Prostate gland (tissue), 2 donors: ENCODE data around the gene MXD3. TPM values are rescaled to one million over a fixed set of nuclear protein-coding genes. Genes with fewer than 3 reads are reported as not detected.

Source experiments
- DNase-seq: peaks from one replicate; pipeline ENCODE4 v3.0.0-alpha.2; 2019; ENCODE audit warnings: low spot score
- H3K27ac ChIP-seq, 2 donors: fragments of 200-600 bp; sonication (generic); 2 replicates each; pipeline ENCODE4 v1.5.1; 2017 to 2019
- H3K27me3 ChIP-seq: fragments of 200-600 bp; sonication (generic); replicated peaks from 2 replicates; pipeline ENCODE4 v1.5.1; 2019; ENCODE audit not compliant: insufficient read depth
- H3K36me3 ChIP-seq, 2 donors: fragments of 200-600 bp; sonication (generic); 1 replicate in 1 of 2; 2 replicates in 1 of 2; pipeline versions ENCODE4 v1.5.1 to v1.8.1; 2017 to 2019
- H3K4me1 ChIP-seq: fragments of 200-600 bp; sonication (generic); replicated peaks from 2 replicates; pipeline ENCODE4 v1.5.1; 2019
- H3K4me3 ChIP-seq, 2 donors: fragments of 200-600 bp; sonication (generic); 2 replicates each; pipeline ENCODE4 v1.5.1; 2017 to 2019
- H3K9me3 ChIP-seq: fragments of 200-600 bp; sonication (generic); 2 replicates; pipeline ENCODE4 v1.5.1; 2017
- POLR2A ChIP-seq: fragments of 450-650 bp; IDR thresholded peaks from one replicate; pipeline ENCODE4 v1.6.1; 2016; ENCODE audit warnings: antibody characterized with exemption, mild to moderate bottlenecking
- POLR2AphosphoS5 ChIP-seq: sonication (generic); formaldehyde crosslinking; IDR thresholded peaks from one replicate; pipeline ENCODE4 v1.6.1; 2017; ENCODE audit warnings: antibody characterized with exemption
- WGBS: methylation state at CpG from one replicate; pipeline ENCODE4 v1.1.5; 2018; 5-methylcytosine and 5-hydroxymethylcytosine counted together
- intact Hi-C: fragments of 100-400 bp; cut with DNase I; formaldehyde crosslinking; loops from one replicate; pipeline ENCODE4 v1.14.2; 2022
- total RNA-seq, 2 donors: library from RNA; depleted of rRNA; stranded (reverse); fragments of >200 nt; gene quantifications; one replicate each; pipeline ENCODE4 v1.1.0, GENCODE V29; 2016
- TF ChIP-seq, protein P1 (sequence below), 4 experiments: fragments of 200-600 bp in 2 of 4; fragments of 450-650 bp in 2 of 4; sonication (generic) in 2 of 4; IDR thresholded peaks; 1 replicate in 3 of 4; 2 replicates in 1 of 4; pipeline ENCODE4 v1.5.1; 2016 to 2019; ENCODE audit warnings: antibody characterized with exemption in 4 of 4, mild to moderate bottlenecking in 2 of 4, moderate library complexity in 2 of 4

MXD3 gene
- total RNA-seq, 2 donors from 2014 or later: 13.5 to 20.5 TPM

DNA sequence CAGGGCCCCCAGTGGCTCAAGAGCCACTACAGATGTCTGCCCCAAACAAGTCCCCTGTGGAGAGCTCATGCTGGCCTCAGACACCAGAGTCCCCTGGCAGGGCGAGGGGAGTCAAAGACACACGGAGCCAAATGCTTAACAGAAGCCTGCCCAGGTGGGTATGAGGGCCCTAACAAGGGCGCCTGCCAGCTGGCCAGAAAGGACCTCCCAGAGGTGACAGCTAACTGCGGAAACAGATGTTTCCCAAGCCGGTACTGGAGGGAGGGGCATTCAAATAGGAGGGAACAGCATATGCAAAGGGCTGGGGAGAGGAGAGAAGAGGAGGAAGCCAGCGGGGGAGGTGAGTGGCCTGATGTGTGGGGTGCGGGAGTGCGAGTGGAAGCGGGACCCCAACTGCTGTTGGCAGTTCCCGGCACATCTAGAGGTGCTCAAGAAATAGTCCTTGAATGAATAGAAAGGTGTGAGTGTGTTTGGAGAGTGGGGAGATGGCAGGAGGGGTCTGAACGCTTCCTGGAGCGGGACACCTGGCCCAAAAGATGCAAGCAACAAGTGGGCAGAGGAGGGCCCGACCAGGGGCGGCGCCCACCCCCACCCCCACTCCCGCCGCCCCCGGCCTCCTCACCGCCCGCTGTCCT, 824 bp downstream of the MXD3 start:
- TF ChIP-seq, protein P1, sequence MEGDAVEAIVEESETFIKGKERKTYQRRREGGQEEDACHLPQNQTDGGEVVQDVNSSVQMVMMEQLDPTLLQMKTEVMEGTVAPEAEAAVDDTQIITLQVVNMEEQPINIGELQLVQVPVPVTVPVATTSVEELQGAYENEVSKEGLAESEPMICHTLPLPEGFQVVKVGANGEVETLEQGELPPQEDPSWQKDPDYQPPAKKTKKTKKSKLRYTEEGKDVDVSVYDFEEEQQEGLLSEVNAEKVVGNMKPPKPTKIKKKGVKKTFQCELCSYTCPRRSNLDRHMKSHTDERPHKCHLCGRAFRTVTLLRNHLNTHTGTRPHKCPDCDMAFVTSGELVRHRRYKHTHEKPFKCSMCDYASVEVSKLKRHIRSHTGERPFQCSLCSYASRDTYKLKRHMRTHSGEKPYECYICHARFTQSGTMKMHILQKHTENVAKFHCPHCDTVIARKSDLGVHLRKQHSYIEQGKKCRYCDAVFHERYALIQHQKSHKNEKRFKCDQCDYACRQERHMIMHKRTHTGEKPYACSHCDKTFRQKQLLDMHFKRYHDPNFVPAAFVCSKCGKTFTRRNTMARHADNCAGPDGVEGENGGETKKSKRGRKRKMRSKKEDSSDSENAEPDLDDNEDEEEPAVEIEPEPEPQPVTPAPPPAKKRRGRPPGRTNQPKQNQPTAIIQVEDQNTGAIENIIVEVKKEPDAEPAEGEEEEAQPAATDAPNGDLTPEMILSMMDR (IDR thresholded peaks at IDR 0.05): no peak
- TF ChIP-seq POLR2A (no peak), POLR2AphosphoS5 (no peak)
- Histone ChIP-seq H3K27ac (no peak overlapping the region), H3K27me3 (no peaks in the 10 kb centered on the region), H3K4me3 (no peak overlapping the region), H3K4me1 (peaks cover 11% of the 10 kb centered on the region), H3K9me3 (no peaks in the 10 kb centered on the region), H3K36me3 (peaks cover 0 to 3% of the 10 kb centered on the region in 2 donors)
- DNase-seq: no peak
- intact Hi-C loops: loop anchor here (5.0 kb wide), 1 partner anchor 46 kb away; the partner anchor contains the start of gene RGS14
- 16% methylated on average over 18 of the region's 20 CpGs for WGBS

DNA sequence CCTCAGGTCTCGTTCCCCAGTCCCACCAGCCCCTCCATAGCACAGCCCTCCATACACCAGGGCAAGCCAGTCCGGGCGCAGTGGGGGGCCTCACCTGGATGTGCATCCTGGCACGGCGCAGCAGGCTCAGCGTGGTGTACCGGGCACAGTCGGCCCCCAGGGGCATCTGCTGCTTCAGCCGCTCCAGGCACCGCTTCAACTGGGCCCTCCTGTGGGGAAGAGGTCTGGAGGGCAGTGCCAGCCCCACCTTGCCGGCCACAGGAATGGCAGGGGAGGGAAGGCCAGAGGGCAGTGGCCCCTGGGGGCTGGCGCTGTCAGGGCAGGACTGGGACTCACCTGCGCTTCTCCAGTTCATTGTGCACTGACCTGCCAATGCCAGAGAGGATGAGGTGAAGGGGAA, 1.4 kb downstream of the MXD3 start:
- Histone ChIP-seq H3K9me3 (no peaks in the 10 kb centered on the region), H3K27me3 (no peaks in the 10 kb centered on the region), H3K36me3 (peaks cover 0 to 3% of the 10 kb centered on the region in 2 donors), H3K4me1 (peaks cover 11% of the 10 kb centered on the region), H3K4me3 (no peak overlapping the region), H3K27ac (no peak overlapping the region)
- intact Hi-C loops: loop anchor here (5.0 kb wide), 1 partner anchor 47 kb away; the partner anchor contains the start of gene RGS14
- DNase-seq: no peak
- WGBS: 88% methylated on average over 13 of the region's 13 CpGs
- TF ChIP-seq, protein P1 (IDR thresholded peaks at IDR 0.05): no peak
- no peak for TF ChIP-seq POLR2A
- TF ChIP-seq POLR2AphosphoS5: no peak

GRCh38 chr5:177309351-177310191, 2.1 kb downstream of the MXD3 start:
- TF ChIP-seq, protein P1 (IDR thresholded peaks at IDR 0.05): peak; percentile 46 to 79 (median 66)
- TF ChIP-seq POLR2AphosphoS5 (peak; percentile 15), POLR2A (no peak)
- no peaks in the 10 kb centered on the region for H3K27me3 ChIP-seq
- peaks cover 0 to 3% of the 10 kb centered on the region in 2 donors for H3K36me3 ChIP-seq
- no peaks in the 10 kb centered on the region for H3K9me3 ChIP-seq
- intact Hi-C loops: loop anchor here (5.0 kb wide), 2 partner anchors 48 to 197 kb away; partner anchors contain the start of gene RGS14
- WGBS: 57% methylated on average over 10 of the region's 10 CpGs
- H3K27ac ChIP-seq: no peak overlapping the region
- no peak overlapping the region for H3K4me3 ChIP-seq
- DNase-seq: peak; percentile 65
- peaks cover 11% of the 10 kb centered on the region for H3K4me1 ChIP-seq

DNA sequence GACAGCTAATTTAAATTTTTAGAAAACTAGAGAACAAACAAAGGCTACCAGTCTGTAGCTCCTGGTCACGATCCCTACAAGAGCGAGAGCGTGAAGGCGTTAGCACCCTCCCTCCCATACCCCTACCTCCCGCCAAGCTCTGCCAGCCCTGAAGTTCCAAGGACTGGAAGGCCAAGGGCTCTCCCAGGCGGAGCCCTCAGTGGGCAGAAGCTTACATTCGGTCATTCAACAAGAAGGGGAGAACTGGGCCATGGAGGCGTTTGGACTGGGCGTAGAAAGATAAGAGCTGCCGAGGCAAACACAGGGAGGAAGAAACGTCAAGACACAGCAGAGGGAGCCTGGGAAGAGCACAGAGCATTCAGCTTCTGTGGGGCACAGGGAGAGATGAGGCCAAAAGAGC, 3.0 kb downstream of the MXD3 start:
- WGBS: 89% methylated on average over 11 of the region's 11 CpGs
- intact Hi-C loops: loop anchor here (5.0 kb wide), 1 partner anchor 196 kb away; no protein-coding TSS in a partner anchor
- no peak overlapping the region for H3K4me3 ChIP-seq
- TF ChIP-seq, protein P1 (IDR thresholded peaks at IDR 0.05): no peak
- no peak for TF ChIP-seq POLR2AphosphoS5
- TF ChIP-seq POLR2A: no peak
- no peaks in the 10 kb centered on the region for H3K27me3 ChIP-seq
- no peak for DNase-seq
- peaks cover 11% of the 10 kb centered on the region for H3K4me1 ChIP-seq
- no peaks in the 10 kb centered on the region for H3K9me3 ChIP-seq
- no peak overlapping the region for H3K27ac ChIP-seq
- peaks cover 0 to 3% of the 10 kb centered on the region in 2 donors for H3K36me3 ChIP-seq
